Suprapubic skin (tissue), 4 donors: ENCODE measurements around the gene MYO1F.

ENCODE experiments used
- EP300 ChIP-seq: sonication (generic); formaldehyde crosslinking; IDR thresholded peaks from one replicate; pipeline ENCODE4 v1.6.1; 2017; ENCODE audit warnings: antibody characterized with exemption
- POLR2AphosphoS5 ChIP-seq, 3 donors: sonication (generic); formaldehyde crosslinking; IDR thresholded peaks; one replicate each; pipeline ENCODE4 v1.6.1; 2017; ENCODE audit warnings: antibody characterized with exemption in 3 of 3

- TF ChIP-seq POLR2AphosphoS5 (IDR thresholded peaks at IDR 0.05) = no peak
- TF ChIP-seq EP300 = no peak
Measured at GRCh38 chr19:8499048-8499833, 78.0 kb downstream of the MYO1F start.
